Activated CD4-positive, alpha-beta T cell treated with anti-CD3 and anti-CD28 coated beads, Interleukin-10, Interleukin-2, amounts not matched to agents 100 ng/mL and 50 ng/mL, durations not matched to agents 16 hours and 8 hours (primary cell): Measurements from ENCODE around the gene MISFA.
A peak's percentile ranks its signal among the peaks of the same experiment; 100 is the strongest.
"Not testable (repeated sequence)": the region's sequence is repeated elsewhere in the genome, so short reads cannot be mapped to it uniquely, and the experiment has no call there.

ENCODE experiments used
- DNase-seq: peaks from one replicate; pipeline ENCODE4 v3.0.0-alpha.2; 2020

MISFA gene

DNA sequence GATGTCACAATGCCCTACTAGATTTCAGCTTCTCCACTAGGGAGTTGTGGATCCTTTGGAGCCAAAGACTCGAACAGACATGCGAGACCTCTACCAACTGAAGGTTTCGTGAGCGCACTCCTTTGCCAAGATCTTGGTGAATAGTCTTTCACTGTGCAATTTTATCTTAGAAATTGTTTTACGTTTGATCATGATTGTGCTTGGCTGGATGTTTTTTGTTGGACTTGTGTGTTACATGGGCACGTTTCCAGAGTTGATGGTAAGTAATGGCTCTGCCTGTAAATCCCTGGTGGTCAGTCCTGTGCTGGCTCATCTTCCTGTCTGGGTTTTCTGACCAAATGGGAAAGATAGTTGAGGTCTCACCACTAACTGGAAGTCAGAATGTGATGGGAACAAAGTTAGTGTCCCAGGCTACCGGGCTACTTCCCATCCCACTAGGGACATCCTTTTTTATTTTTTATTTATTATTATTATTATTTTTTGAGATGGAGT lies at the start of gene MISFA:
Gene MISFA, plus strand, starts transcription at position 51 of the 492 bp plus-strand sequence. Its CDS starts 140 bp downstream, at position 191.
- no peak for DNase-seq

DNA sequence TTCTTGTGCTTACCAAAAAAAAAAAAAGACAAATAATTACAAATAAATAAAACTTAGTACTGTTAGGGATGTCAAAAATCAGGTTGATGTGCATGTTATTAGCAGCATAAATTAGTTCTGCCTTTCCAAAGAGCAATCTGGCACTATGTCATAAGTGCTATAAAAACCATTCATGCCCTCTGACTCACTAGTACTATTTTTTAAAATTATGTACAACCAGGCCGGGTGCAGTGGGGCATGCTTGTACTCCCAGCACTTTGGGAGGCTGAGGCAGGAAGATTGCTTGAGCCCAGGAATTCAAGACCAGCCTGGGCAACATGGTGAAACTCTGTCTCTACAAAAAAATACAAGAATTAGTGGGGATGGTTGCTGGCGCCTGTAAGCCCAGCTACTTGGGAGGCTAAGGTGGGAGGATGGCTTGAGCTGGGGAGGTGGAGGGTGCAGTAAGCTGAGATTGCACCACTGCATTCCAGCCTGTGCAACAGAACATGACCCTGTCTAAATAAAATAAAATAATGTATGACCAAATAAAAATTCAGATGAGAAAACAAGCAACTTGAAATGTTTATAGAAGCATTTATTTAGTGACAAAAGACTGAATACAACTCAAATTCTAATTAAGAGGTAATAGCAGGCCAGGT lies 36.4 kb upstream of the MISFA start:
- DNase-seq, result no peak

DNA sequence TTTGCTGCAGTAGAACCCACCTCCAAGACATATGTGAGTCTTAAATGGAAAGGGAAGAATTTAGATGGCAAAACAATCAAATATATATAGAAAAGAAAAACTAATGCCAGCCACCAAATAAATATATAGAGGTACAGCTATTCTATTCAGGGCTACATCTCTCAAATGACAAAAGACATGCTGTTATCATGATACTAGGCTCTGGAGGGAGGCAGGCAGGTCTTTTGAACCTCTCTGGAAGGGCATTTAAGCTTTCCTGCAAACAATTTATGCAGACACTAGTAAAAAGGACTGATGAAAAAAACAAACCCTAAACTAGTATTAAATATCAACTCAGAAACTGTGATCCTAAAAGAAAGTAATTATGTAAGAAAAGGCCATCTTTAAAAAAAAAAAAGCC lies 35.4 kb upstream of the MISFA start:
- no peak for DNase-seq

DNA sequence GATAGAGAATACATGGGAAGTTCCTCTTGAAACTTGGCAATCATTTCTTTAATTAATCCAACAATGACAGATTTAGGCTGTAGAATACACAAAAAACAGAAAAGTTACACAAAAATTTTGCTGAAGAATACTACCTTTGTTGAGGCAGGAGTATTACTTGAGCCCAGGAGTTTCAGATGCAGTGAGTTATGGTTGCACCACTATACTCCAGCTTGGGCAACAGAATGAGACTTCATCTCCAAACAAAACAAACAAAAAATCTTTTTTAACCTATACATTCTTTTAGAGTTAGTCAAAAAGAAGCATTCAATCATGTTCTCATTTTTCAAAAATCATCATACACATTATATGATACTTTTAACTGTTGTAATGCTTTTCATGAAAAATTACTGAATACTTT lies 33.2 kb upstream of the MISFA start:
- no peak for DNase-seq

DNA sequence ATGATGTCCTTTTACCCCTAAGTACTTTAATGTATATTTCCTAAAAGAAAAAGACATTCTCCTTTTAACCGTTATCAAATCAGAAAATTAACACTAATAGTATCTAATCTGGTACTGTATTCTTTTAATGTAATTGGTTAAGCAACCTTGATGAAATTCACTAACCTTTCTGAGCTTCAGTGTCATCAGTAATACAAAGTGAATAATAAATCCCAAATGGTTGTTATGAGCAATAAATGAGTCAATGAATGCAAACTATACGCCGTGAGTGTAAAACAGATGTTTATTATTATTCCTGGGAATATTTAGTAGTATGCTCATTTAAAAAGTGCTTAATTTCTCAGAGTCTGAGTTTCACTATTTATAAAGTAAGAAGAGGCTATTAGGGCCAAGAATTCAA lies 32.5 kb upstream of the MISFA start:
- DNase-seq, result no peak

DNA sequence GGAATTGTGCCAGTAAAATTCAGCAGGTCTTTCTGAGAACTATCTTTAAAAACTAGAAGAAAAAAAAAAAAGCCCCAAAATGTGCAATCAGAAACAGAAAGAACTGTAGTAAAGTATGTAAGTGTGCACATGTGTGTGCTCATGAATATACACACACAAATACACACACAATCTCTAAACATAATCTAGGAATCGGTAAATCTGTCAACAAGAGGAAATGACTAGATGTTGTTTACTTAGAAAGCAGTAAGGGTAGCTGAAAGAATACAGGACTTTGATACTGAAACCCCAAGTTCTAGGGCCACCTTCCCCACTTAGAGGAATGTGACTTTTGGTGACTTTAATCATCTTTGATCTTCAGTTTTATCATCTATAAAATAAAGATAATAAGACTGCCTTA lies 24.2 kb upstream of the MISFA start:
- DNase-seq, result peak; percentile 12

DNA sequence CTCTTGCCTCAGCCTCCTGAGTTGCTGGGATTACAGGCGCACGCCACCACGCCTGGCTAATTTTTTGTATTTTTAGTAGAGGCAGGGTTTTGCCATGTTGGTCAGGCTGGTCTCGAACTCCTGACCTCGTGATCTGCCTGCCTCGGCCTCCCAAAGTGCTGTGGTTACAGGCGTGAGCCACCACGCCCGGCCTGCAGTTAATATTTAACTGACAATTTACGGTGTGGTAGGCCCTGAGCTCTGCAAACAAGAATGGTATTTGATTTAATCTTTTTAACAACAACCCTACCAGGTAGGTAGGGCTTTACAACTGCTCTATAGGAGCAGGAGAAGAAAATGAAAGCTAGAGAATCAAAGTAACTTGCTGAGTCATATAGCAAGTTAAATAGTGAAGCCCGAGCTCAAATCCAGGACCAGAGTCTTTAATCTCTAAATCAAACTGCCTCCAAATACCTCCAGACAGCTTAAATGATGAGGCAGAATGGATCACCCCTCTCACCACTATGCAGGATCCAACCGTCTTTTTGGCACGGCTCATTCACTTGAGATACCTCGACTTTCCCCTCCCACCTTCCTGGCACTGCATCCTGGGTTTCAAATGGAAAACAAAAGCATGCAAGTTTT lies 20.5 kb upstream of the MISFA start:
- DNase-seq, result peak; percentile 70

DNA sequence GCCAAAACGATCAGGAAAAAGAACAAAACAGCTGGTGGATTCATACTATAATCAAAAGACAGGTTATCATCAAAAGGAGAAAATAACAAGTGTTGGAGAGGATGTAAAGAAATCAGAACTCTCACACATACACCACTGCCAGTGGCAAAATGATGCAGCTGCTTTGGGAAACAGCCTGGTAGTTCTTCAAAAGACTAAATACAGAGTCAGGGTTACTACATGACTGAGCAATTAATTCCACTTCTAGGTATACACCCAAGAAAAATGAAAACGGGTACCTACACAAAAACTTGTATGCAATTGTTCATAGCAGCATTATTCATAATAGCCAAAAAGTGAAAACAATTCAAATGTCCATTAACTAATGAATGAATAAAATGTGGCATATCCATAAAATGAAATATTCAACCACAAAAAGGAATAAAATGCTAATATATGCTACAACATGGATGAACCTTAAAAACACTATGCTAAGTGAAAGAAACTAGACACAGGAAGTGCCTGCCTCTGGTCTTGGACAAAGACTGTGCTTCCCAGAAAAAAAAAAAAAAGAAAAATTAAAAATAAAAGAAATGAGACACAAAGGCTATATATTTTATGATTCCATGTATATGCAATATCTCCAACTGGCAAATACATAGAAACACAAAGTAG lies 19.3 kb upstream of the MISFA start:
- DNase-seq, result peak; percentile 19

DNA sequence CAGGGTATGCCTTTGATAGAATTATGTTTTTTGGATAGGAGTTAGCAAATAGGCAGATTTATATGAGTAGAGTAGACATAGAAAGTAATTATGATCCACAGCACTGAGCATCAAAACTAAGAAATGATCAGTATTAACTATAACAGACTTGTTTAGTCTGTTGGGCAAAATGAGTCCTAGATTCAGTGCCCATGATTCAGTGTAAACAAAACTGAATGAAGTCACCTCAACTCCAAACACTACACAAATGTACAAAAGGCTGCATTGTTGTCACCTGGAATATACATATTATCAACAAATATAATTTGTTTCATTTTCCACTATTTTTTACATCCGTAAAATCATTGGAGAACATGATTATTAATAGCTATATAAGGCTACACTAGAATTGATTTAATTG lies 17.8 kb upstream of the MISFA start:
- no peak for DNase-seq

DNA sequence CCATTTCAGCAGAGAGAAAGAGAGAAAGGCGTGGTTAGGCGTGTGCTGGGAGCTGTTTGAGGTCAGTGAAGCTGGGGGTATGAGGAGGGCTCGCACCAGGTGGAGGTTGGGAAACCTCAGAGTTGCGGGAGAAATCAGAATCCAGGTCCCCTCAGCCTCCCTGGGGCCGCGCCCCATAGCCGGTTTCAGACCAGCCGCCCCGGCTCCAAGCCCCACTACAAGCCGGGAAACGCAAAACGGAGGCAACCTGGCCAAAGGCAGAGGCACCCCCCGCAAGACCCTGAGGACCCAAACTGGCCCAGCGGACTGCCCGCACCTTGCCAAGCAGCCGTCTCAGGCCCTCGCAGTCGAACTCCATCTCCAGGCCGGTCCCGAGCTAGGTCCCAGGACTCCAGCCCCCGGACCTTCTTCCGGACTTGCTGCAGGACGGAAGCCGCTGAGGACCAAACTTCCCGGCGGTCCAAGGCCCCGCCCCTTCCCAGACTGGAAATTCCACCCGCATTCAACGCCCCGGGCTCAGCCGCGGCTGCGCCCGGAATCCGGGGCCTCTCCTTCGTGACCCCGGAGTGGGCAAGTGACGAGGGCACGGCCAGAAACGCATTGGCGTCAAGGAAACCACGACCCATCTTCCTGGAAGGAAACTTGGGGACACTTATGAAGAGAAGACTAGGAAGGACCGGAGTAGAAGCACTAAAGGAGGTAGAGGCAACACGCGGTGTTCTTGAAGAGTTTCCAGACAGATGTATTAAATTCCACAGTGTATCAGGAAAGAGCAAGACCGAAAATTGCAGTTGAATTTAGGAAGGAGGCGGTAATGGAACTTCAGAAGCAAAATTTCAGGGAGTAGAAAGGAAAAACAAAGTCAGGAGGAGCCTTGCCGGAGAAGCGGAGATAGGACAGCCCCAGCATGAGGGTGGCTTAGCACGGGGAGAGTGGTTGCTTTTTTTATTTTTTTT lies 11.0 kb upstream of the MISFA start, which contains the start of gene UEVLD:
Gene UEVLD, minus strand, starts transcription at position 438 of the 956 bp plus-strand sequence. Its CDS starts 80 bp downstream, at position 358.
- peak; percentile 75 for DNase-seq

DNA sequence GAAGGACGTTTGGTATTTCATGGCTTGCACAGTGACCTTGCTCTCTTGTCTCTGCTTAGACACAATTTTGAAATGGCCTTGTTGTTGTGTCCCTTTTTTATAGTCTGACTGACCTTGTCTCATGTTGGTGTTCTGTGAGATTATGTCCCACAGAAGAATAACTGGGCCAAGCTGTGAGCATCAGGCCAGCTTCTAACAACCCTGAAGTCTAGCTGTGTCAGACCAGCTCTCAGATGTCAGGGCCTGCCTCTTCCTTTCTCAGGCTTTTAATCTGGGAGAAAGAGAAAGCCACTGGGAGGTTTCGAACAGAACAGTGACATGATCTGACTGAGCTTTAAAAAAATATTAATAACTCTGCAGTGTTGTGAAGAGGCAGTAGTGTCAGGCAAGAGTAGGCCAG lies 9.0 kb upstream of the MISFA start:
- DNase-seq, result no peak

DNA sequence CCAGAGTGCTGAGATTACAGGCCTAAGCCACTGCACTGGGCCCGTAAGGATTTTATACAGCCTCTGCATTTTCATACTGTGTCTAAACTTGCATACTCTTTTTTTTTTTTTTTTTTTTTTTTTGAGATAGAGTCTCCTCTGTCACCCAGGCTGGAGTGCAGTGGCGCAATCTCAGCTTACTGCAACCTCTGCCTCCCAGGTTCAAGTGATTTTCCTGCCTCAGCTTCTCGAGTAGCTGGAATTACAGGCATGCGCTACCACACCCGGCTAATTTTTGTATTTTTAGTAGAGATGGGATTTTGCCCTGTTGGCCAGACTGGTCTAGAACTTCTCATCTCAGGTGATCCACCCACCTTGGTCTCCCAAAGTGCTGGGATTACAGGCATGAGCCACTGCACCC lies 5.5 kb upstream of the MISFA start:
- DNase-seq, result not testable (repeated sequence)

DNA sequence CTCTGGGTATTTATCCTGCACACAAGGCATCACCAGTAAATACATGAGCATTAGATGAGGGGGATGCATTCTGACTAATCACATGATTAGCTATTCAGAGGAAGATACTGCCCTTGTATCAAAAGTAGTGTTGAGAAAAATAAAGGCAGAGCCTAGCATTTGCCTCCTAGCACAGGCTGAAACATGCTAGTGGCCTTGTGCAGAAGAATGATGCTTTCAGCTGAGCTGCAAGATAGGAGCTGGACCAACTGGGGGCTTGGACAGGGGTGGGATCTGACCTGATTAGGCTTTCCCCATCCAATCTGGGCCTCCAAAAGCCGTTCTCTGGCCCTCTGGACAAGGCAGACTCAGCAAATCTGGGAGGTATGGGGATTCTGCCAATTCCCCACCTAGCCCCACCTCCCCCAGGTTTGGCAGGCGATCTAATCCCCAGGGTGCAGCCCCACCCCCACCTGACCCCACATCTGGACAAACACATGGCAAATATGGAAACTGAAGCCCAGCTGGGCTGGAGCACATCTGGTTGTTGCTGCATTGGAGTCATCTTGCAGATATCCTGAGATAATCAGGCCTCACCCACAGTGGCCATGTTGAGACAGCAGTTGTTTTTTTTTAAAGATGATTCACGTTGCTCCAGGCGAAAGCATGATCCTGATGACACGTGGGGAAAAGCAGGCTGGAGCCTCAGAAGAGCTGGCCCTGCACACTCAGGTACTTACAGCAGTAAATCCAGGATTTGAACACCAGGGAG lies 4.4 kb upstream of the MISFA start:
- DNase-seq, result no peak

DNA sequence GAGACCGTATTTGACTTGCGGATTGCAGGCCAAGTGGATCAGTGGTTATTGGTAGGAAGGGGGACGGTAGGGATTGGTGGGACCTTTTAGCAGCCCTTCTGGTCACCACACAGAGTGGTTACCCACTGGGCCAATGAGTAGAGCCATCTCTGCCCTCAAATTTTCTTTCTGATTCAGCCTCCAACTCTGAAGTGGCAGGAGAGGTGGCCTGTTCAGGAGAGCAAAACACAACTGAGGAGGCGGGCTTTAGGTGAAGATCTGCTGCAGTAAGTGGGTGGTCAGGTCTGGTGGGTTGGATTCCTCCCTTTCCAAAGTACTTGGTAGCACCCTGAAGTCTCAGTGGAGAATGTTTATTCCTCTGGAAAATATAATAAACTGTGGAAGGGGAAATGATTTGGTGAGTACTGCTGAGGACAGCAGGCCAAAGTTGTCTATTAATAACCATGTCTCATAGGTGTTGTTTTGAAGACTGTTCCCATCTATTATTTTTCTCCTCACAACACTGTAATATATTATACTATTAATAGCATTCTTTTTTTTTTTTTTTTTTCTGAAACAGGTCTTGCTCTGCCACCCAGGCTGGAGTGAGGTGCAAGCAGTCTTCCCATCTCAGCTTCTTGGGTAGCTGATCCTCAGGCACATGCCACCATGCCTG lies 1.5 kb downstream of the MISFA start:
- DNase-seq, result no peak

DNA sequence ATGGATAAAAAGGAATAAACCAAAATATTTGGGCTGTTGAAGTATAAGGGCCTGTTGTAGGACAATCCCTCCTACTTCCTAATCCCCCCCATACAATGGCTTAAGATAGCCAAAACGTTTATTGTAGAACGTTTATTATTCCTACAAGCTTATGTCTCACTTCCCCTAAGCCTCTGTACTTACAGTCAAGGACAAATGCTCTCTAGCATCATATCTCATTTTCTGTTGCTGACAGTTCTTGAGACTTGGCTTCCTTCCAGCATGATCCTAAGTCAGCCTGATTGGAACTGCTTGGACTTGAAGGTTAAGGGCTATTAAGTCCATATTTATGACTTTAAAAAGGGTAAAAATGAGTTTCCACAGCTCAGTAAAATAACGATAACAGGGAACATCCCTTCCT lies 8.8 kb downstream of the MISFA start:
- DNase-seq, result no peak

DNA sequence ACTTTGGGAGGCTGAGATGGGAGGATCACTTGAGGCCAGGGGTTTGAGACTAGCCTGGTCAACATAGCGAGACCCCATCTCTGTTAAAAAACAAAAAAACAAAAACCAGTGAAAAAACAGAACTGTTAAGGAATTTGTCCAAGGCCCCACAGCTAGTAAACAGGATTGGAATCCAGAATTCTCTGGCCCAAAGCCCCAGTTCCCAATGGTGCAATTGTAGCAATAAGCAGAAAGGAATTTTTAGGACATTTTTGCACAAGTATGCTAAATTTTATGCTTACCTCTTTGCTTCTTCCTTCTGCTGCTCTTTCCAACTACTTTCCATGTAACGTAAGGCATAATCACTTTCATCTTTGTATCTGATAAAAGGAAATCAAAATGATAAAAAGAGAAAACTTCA lies 11.6 kb downstream of the MISFA start:
- DNase-seq, result no peak

DNA sequence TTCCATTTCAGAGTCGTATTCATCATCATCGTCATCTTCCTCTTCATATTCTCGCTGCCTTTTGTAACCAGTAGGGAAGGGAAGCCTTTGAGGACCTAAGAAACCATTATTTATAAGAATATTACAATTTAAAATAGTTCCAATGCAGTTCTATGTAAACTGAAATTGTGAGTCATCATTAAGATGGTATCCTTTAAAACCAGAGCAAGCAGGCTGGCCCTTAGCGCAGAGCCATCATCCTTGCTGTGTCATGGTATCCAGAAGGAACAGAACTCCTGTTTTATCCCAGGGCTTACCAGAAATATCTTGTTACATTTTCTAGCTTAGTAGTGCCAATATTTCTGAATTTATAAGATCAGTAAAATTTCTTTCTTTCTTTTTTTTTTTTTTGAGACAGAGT lies 12.8 kb downstream of the MISFA start:
- no peak for DNase-seq

DNA sequence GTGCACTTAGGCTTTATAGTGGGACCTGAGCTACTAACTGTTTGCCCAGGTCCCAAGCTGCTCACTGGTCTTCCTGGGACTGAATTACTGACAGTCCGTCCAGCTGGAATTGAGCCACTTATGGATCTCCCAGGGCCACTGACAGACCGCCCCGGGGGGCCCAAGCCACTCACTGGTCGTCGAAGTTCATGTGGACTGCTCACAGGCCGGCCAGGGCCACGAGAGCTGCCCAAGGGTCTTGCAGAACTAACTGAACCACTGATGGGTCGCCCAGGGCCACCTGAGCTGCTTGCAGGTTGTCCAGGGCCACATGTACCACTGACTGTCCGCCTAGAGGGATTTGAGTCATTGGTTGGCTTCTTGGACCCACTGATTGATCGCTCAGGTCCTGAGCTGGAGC lies 15.1 kb downstream of the MISFA start:
- DNase-seq, result no peak

DNA sequence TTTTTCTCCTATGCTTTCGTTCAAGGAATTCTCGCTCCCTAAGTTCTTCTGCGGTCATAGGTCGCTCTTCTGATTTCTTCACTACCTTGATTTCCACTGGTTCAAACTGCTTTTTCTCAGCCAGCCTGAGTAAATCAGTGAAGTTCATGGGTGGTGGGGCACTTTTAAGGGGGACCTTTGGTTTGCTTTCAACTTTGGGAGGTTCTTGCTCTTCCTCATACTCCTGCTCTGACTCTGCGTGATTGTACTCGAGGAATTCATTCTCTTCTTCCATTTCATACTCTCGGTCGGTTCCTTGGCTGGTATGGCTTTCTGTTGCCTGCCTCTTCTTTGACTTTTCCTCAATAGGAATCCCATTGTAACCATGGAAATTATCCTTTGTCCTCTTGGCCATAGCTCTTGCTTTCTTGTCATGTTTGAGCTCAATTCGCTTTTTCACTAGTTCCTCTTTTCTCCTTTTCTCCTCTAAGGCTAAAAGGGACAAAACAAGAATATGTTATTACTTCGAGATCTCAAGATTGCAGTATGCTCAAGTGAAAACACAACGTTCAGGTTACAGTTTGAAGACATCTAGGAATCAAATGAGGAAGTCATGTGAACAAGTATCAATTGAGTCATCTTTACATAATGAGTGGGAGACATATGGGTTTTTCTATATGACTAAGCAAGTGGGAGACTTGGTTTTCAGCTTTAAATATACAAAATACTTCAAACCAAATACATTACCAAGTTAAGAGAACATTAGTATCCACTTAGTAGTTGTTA lies 16.2 kb downstream of the MISFA start:
- DNase-seq, result peak; percentile 85

DNA sequence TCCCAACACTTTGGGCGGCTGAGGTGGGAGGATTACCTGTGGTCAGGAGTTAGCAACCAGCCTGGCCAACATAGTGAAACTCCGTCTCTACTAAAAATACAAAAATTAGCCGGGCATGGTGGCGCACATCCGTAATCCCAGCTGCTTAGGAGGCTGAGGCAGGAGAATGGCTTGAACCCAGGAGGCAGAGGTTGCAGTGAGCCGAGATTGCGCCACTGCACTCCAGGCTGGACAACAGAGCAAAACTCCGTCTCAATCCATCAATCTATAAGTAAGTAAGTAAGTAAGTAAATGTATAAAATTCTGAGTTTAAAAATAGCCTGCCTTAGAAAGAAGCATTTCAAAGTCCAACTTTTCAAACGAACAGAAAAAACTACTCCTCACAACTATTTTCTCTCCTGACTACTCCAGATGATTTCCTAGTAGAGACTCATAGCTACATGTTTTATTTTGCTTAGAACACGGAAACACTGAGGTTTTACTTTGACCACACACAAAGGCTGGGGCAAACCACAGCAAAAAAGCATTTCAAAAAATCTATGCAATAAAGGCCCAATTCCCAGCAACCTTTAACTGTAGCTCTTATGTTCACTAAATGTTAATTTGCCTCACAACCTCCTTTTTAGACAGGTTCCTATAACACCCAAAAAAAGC lies 18.2 kb downstream of the MISFA start:
- peak; percentile 80 for DNase-seq
